Tibial nerve (tissue), 4 donors: ENCODE results near the gene OR2K2. TPM values are rescaled to one million over a fixed set of nuclear protein-coding genes. Genes with fewer than 3 reads are reported as not detected.

Experiments used
- total RNA-seq, 4 donors: library from RNA; depleted of rRNA; stranded (reverse); fragments of >200 nt; gene quantifications; one replicate each; pipeline ENCODE4 v1.1.0, GENCODE V29; 2016

OR2K2 gene
- total RNA-seq, 4 donors from 2014 or later, result 4.7 TPM; not detected in 3

Other genes starting within 250 kb of the OR2K2 start
- 100 to 1,000 TPM in 2 of 4 donors, 10 to 100 TPM in 2; 87.9 to 150 (median 96.6) TPM for gene ECPAS, start 154.2 kb upstream of the OR2K2 start, total RNA-seq
- gene ZNF483, start 195.0 kb upstream of the OR2K2 start, total RNA-seq, result 10 to 100 TPM in 3 of 4 donors, 1 to 10 TPM in 1; 5.7 to 12.0 (median 10.7) TPM